Osteoblast (primary cell): ENCODE results near the gene ITSN2. TPM values are rescaled to one million over a fixed set of nuclear protein-coding genes. Genes with fewer than 3 reads are reported as not detected.

ENCODE experiments used
- DNase-seq: peaks from one replicate; pipeline ENCODE4 v3.0.0; 2011; ENCODE audit warnings: low spot score, mixed read lengths; ENCODE audit not compliant: insufficient read length; ENCODE audit errors: missing footprints
- H2AFZ ChIP-seq: 2 replicates; pipeline ENCODE4 v1.6.0; 2011; ENCODE audit warnings: mild to moderate bottlenecking, low read length
- H3K27ac ChIP-seq: 2 replicates; pipeline ENCODE4 v1.5.1; 2011; ENCODE audit warnings: mild to moderate bottlenecking, low read depth, low read length, moderate library complexity
- H3K27me3 ChIP-seq: 2 replicates; pipeline ENCODE4 v1.6.0; 2012; ENCODE audit warnings: mild to moderate bottlenecking, control low read depth, inconsistent platforms, low read length, moderate library complexity; ENCODE audit not compliant: insufficient read depth
- H3K36me3 ChIP-seq: 2 replicates; pipeline ENCODE4 v1.5.1; 2011; ENCODE audit warnings: mild to moderate bottlenecking, low read length, control low read depth, moderate library complexity; ENCODE audit not compliant: insufficient read depth
- H3K4me1 ChIP-seq: 2 replicates; pipeline ENCODE4 v1.5.1; 2011; ENCODE audit warnings: mild to moderate bottlenecking, low read length, control low read depth, moderate library complexity; ENCODE audit not compliant: insufficient read depth
- H3K4me2 ChIP-seq: 2 replicates; pipeline ENCODE4 v1.6.0; 2011; ENCODE audit warnings: mild to moderate bottlenecking, low read length; ENCODE audit not compliant: insufficient read depth
- H3K4me3 ChIP-seq: fragments of 200-600 bp; sonication (generic); 3 replicates; pipeline ENCODE4 v1.5.1; 2012; ENCODE audit warnings: mild to moderate bottlenecking, low read length, inconsistent platforms; ENCODE audit not compliant: insufficient read depth
- H3K79me2 ChIP-seq: 2 replicates; pipeline ENCODE4 v1.6.0; 2012; ENCODE audit warnings: mild to moderate bottlenecking, low read length, control low read depth, inconsistent platforms; ENCODE audit not compliant: insufficient read depth
- H3K9me3 ChIP-seq: 2 replicates; pipeline ENCODE4 v1.5.1; 2011; ENCODE audit warnings: low read depth, low read length, control low read depth
- H4K20me1 ChIP-seq: 2 replicates; pipeline ENCODE4 v1.6.0; 2012; ENCODE audit warnings: mild to moderate bottlenecking, low read length, control low read depth; ENCODE audit not compliant: insufficient read depth
- CTCF ChIP-seq: IDR thresholded peaks from 2 replicates; pipeline ENCODE4 v1.5.1; 2011; ENCODE audit warnings: mild to moderate bottlenecking, low read depth, low read length, moderate library complexity; ENCODE audit errors: extremely low read depth
- total RNA-seq: library from RNA; depleted of rRNA; stranded (reverse); fragments of >200 nt; gene quantifications from 2 replicates; pipeline ENCODE4 v1.2.3, GENCODE V29; 2012

ITSN2 gene
- total RNA-seq, 1 donor, result 33.7 TPM

GRCh38 chr2:24400207-24400907 is 40.0 kb upstream of the ITSN2 start:
- DNase-seq, result no peak
- peaks cover 21% of the 10 kb centered on the region for H3K27me3 ChIP-seq
- H3K9me3 ChIP-seq, result no peaks in the 10 kb centered on the region

GRCh38 chr2:24399434-24400206 is 39.3 kb upstream of the ITSN2 start:
- no peaks in the 10 kb centered on the region for H3K79me2 ChIP-seq
- H2AFZ ChIP-seq, result no peak overlapping the region
- H3K27ac ChIP-seq, result no peak overlapping the region
- peaks cover 21% of the 10 kb centered on the region for H3K27me3 ChIP-seq
- no peak overlapping the region for H3K4me2 ChIP-seq
- DNase-seq, result no peak
- H3K36me3 ChIP-seq, result no peaks in the 10 kb centered on the region
- H3K4me3 ChIP-seq, result no peak overlapping the region
- H3K4me1 ChIP-seq, result no peaks in the 10 kb centered on the region
- no peaks in the 10 kb centered on the region for H3K9me3 ChIP-seq
- no peaks in the 10 kb centered on the region for H4K20me1 ChIP-seq
- TF ChIP-seq CTCF, result no peak

More at GRCh38 chr2:24400207-24400907, 40.0 kb upstream of the ITSN2 start:
- Histone ChIP-seq H3K27ac (no peak overlapping the region), H3K4me3 (no peak overlapping the region), H3K4me1 (no peaks in the 10 kb centered on the region), H4K20me1 (no peaks in the 10 kb centered on the region), H3K79me2 (no peaks in the 10 kb centered on the region), H3K4me2 (no peak overlapping the region), H2AFZ (no peak overlapping the region), H3K36me3 (no peaks in the 10 kb centered on the region)
- no peak for TF ChIP-seq CTCF

- Histone ChIP-seq H3K36me3 (no peaks in the 10 kb centered on the region), H3K79me2 (no peaks in the 10 kb centered on the region), H3K4me1 (no peaks in the 10 kb centered on the region), H3K4me3 (no peak overlapping the region), H3K27ac (no peak overlapping the region), H3K27me3 (no peaks in the 10 kb centered on the region), H3K4me2 (no peak overlapping the region), H4K20me1 (no peaks in the 10 kb centered on the region), H3K9me3 (no peaks in the 10 kb centered on the region), H2AFZ (no peak overlapping the region)
- TF ChIP-seq CTCF, result no peak
- no peak for DNase-seq
These were observed 34.7 kb upstream of the ITSN2 start for GRCh38 chr2:24394998-24395397.

- Histone ChIP-seq H3K4me3 (no peak overlapping the region), H3K36me3 (no peaks in the 10 kb centered on the region), H4K20me1 (no peaks in the 10 kb centered on the region), H3K4me1 (no peaks in the 10 kb centered on the region), H3K27ac (no peak overlapping the region), H3K9me3 (no peaks in the 10 kb centered on the region), H3K27me3 (no peaks in the 10 kb centered on the region), H2AFZ (no peak overlapping the region), H3K4me2 (no peak overlapping the region), H3K79me2 (no peaks in the 10 kb centered on the region)
- no peak for TF ChIP-seq CTCF
- no peak for DNase-seq
These were observed 32.3 kb upstream of the ITSN2 start for GRCh38 chr2:24392542-24393059.
